GM23338 (cell line): ENCODE data around the gene RORB. TPM values are rescaled to one million over a fixed set of nuclear protein-coding genes. Genes with fewer than 3 reads are reported as not detected.

Source experiments
- ATAC-seq: fragments of 200-7000 bp; cut with Tn5 transposase; 3 replicates; pipeline ENCODE4 v1.9.1; 2020
- DNase-seq: peaks from one replicate; pipeline ENCODE4 v3.0.0-alpha.2; 2015; ENCODE audit warnings: low spot score
- H2AFZ ChIP-seq: fragments of 200-600 bp; sonication (generic); 2 replicates; pipeline ENCODE4 v1.8.0; 2016; ENCODE audit warnings: antibody characterized with exemption, mild to moderate bottlenecking, moderate library complexity
- H3F3A ChIP-seq: fragments of 200-600 bp; sonication (generic); replicated peaks from 2 replicates; pipeline ENCODE4 v1.8.0; 2017; ENCODE audit warnings: antibody characterized with exemption, mixed run types, low read depth
- H3K27ac ChIP-seq: fragments of 200-600 bp; sonication (generic); 2 replicates; pipeline ENCODE4 v1.6.1; 2016; ENCODE audit warnings: low read depth
- H3K27me3 ChIP-seq: fragments of 200-600 bp; sonication (generic); 2 replicates; pipeline ENCODE4 v1.8.0; 2016; ENCODE audit warnings: mild to moderate bottlenecking, mixed run types, moderate library complexity; ENCODE audit not compliant: insufficient read depth
- H3K36me3 ChIP-seq: fragments of 200-600 bp; sonication (generic); 2 replicates; pipeline ENCODE4 v1.8.0; 2016; ENCODE audit warnings: mild to moderate bottlenecking; ENCODE audit not compliant: insufficient read depth
- H3K4me1 ChIP-seq: fragments of 200-600 bp; sonication (generic); 2 replicates; pipeline ENCODE4 v1.8.0; 2016; ENCODE audit warnings: mild to moderate bottlenecking, moderate library complexity; ENCODE audit not compliant: insufficient read depth
- H3K4me2 ChIP-seq: fragments of 200-600 bp; sonication (generic); 2 replicates; pipeline ENCODE4 v1.7.1; 2017; ENCODE audit warnings: mixed run types
- H3K4me3 ChIP-seq: fragments of 200-600 bp; sonication (generic); 2 replicates; pipeline ENCODE4 v1.6.1; 2016; ENCODE audit warnings: mixed run types
- H3K79me2 ChIP-seq: fragments of 200-600 bp; sonication (generic); replicated peaks from 2 replicates; pipeline ENCODE4 v1.8.0; 2017; ENCODE audit warnings: mild to moderate bottlenecking; ENCODE audit not compliant: insufficient read depth
- H3K9me2 ChIP-seq: fragments of 200-600 bp; sonication (generic); 2 replicates; pipeline ENCODE4 v1.8.0; 2017; ENCODE audit not compliant: insufficient read depth
- H4K20me1 ChIP-seq: fragments of 200-600 bp; sonication (generic); replicated peaks from 2 replicates; pipeline ENCODE4 v1.8.0; 2017; ENCODE audit warnings: mild to moderate bottlenecking; ENCODE audit not compliant: insufficient read depth
- H3K27ac Mint-ChIP-seq: 2 replicates; pipeline ENCODE4 v1.8.0; 2020; ENCODE audit warnings: inconsistent platforms, mild to moderate bottlenecking, moderate library complexity, mixed read lengths
- H3K27me3 Mint-ChIP-seq: 3 replicates; pipeline ENCODE4 v1.8.0; 2022; ENCODE audit warnings: low read depth, mild to moderate bottlenecking, moderate library complexity, mixed read lengths, inconsistent platforms; ENCODE audit not compliant: insufficient read depth, poor library complexity
- H3K36me3 Mint-ChIP-seq: 3 replicates; pipeline ENCODE4 v1.8.0; 2021; ENCODE audit warnings: low read depth, mild to moderate bottlenecking, inconsistent platforms, moderate library complexity, mixed read lengths
- H3K4me1 Mint-ChIP-seq: 3 replicates; pipeline ENCODE4 v1.8.0; 2020; ENCODE audit warnings: mild to moderate bottlenecking, inconsistent platforms, mixed read lengths
- H3K4me3 Mint-ChIP-seq: 3 replicates; pipeline ENCODE4 v1.8.0; 2021; ENCODE audit warnings: moderate library complexity, mild to moderate bottlenecking, inconsistent platforms, mixed read lengths
- H3K9me3 Mint-ChIP-seq: 3 replicates; pipeline ENCODE4 v1.8.0; 2020; ENCODE audit warnings: moderate library complexity, mild to moderate bottlenecking, inconsistent platforms, mixed read lengths
- CREB1 ChIP-seq: fragments of 250-450 bp; sonication (Bioruptor Pico); IDR thresholded peaks from 2 replicates; pipeline ENCODE4 v1.5.0; 2020; ENCODE audit warnings: low read depth, mild to moderate bottlenecking, moderate library complexity
- CTCF ChIP-seq, 2 experiments: fragments of 200-600 bp in 1 of 2; sonication (generic) in 1 of 2; conservative IDR thresholded peaks; 2 replicates each; pipeline versions ENCODE4 v1.5.1 to v1.6.1; 2016 to 2017; ENCODE audit warnings: antibody characterized with exemption in 2 of 2, low read depth in 2 of 2, mild to moderate bottlenecking in 2 of 2, moderate library complexity in 1 of 2
- EZH2 ChIP-seq: fragments of 200-600 bp; sonication (generic); IDR thresholded peaks from one replicate; pipeline ENCODE4 v1.8.0; 2017; ENCODE audit warnings: antibody characterized with exemption, mild to moderate bottlenecking, low read depth; ENCODE audit not compliant: unreplicated experiment
- EZH2phosphoT487 ChIP-seq: fragments of 200-600 bp; sonication (generic); IDR thresholded peaks from one replicate; pipeline ENCODE4 v1.8.1; 2018; ENCODE audit warnings: antibody characterized with exemption; ENCODE audit not compliant: unreplicated experiment
- POLR2AphosphoS5 ChIP-seq: IDR thresholded peaks from 2 replicates; pipeline ENCODE4 v1.6.1; 2016; ENCODE audit warnings: antibody characterized with exemption, low read depth
- ZNF114 ChIP-seq: fragments of 250-450 bp; sonication (Bioruptor Pico); IDR thresholded peaks from 2 replicates; pipeline ENCODE4 v1.5.0; 2020; ENCODE audit warnings: mild to moderate bottlenecking, moderate library complexity
- ZNF331 ChIP-seq: fragments of 250-450 bp; sonication (Bioruptor Pico); IDR thresholded peaks from 2 replicates; pipeline ENCODE4 v1.5.0; 2020; ENCODE audit warnings: low read depth, mild to moderate bottlenecking, moderate library complexity
- ZNF462 ChIP-seq: fragments of 250-450 bp; sonication (Bioruptor Pico); IDR thresholded peaks from 2 replicates; pipeline ENCODE4 v1.5.0; 2020; ENCODE audit warnings: mild to moderate bottlenecking, moderate library complexity
- polyA plus RNA-seq: library from polyadenylated mRNA; unstranded; fragments of >200 nt; fragmentation: Nextera tagmentation; extraction: Ambion mirVana; gene quantifications from 2 replicates; pipeline ENCODE4 v1.2.1, GENCODE V29; 2016
- total RNA-seq: library from RNA; depleted of rRNA; stranded (reverse); fragments of >200 nt; shearing (Covaris generic); gene quantifications from 2 replicates; pipeline ENCODE4 v1.2.3, GENCODE V29; 2014
- TF ChIP-seq, protein P1 (sequence below): IDR thresholded peaks from one replicate; pipeline ENCODE4 v1.6.1; 2018; ENCODE audit warnings: antibody characterized with exemption; ENCODE audit not compliant: unreplicated experiment
- TF ChIP-seq, protein P2 (sequence below): IDR thresholded peaks from 2 replicates; pipeline ENCODE4 v1.6.1; 2016; ENCODE audit warnings: antibody characterized with exemption

RORB gene
- total and polyA plus RNA-seq, 2 experiments from 2014 or later, result 1.2 to 4.5 TPM

DNA sequence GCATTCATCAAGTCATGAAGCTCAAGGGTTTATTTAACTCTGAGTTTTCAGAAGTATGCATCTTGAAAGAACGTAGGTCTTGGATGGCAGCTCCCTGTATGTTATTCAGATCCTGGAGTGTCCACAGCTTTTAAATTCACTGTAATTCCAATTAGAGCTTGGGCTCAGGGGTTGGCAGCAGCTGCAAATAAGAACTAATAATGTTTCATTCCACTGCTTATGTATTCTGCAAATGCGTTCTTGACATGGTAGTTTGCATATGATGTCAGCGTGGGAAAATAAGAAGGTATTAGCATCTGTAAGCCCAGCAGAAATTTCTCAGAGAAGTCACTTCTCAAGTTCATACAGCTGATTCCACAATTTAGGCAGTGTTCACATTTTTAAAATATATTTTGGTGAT lies 58.4 kb downstream of the RORB start:
- H3K4me3 ChIP-seq, result no peak overlapping the region
- H3F3A ChIP-seq, result no peaks in the 10 kb centered on the region
- Mint-ChIP-seq H3K27me3 (no peaks in the 10 kb centered on the region), H3K9me3 (no peaks in the 10 kb centered on the region), H3K4me3 (no peak overlapping the region), H3K27ac (no peak overlapping the region), H3K36me3 (no peaks in the 10 kb centered on the region), H3K4me1 (peaks cover 20% of the 10 kb centered on the region)
- no peak for TF ChIP-seq EZH2
- no peak for TF ChIP-seq ZNF462 (CRISPR knock-in tag)
- TF ChIP-seq ZNF331 (CRISPR knock-in tag), result no peak
- no peak for TF ChIP-seq ZNF114
- TF ChIP-seq POLR2AphosphoS5, result no peak
- H3K36me3 ChIP-seq, result no peaks in the 10 kb centered on the region
- H4K20me1 ChIP-seq, result no peaks in the 10 kb centered on the region
- no peaks in the 10 kb centered on the region for H3K27me3 ChIP-seq
- no peak overlapping the region for H3K27ac ChIP-seq
- H2AFZ ChIP-seq, result no peak overlapping the region
- ATAC-seq, result no peak
- H3K79me2 ChIP-seq, result no peaks in the 10 kb centered on the region
- DNase-seq, result no peak
- 0 out of 2 replicates have a peak, but pooled peaks cover 4% of the 10 kb centered on the region for H3K4me1 ChIP-seq
- no peak overlapping the region for H3K4me2 ChIP-seq
- H3K9me2 ChIP-seq, result no peaks in the 10 kb centered on the region

- Histone ChIP-seq H3K27me3 (no peaks in the 10 kb centered on the region), H3K36me3 (no peaks in the 10 kb centered on the region), H3K4me3 (no peak overlapping the region), H3K27ac (no peak overlapping the region), H2AFZ (no peak overlapping the region), H3K4me1 (0 out of 2 replicates have a peak, but pooled peaks cover 4% of the 10 kb centered on the region), H3F3A (no peaks in the 10 kb centered on the region), H3K4me2 (no peak overlapping the region), H4K20me1 (no peaks in the 10 kb centered on the region), H3K9me2 (no peaks in the 10 kb centered on the region), H3K79me2 (no peaks in the 10 kb centered on the region)
- Mint-ChIP-seq H3K27me3 (no peaks in the 10 kb centered on the region), H3K4me3 (no peak overlapping the region), H3K36me3 (no peaks in the 10 kb centered on the region), H3K9me3 (no peaks in the 10 kb centered on the region), H3K27ac (no peak overlapping the region), H3K4me1 (peaks cover 20% of the 10 kb centered on the region)
- ATAC-seq (no peak), DNase-seq (no peak)
- no peak for TF ChIP-seq CTCF (conservative IDR thresholded peaks at IDR 0.05; ENCODE audit: low read depth in 2 of 2)
- TF ChIP-seq ZNF331 (CRISPR knock-in tag), result no peak
- TF ChIP-seq, protein P1, sequence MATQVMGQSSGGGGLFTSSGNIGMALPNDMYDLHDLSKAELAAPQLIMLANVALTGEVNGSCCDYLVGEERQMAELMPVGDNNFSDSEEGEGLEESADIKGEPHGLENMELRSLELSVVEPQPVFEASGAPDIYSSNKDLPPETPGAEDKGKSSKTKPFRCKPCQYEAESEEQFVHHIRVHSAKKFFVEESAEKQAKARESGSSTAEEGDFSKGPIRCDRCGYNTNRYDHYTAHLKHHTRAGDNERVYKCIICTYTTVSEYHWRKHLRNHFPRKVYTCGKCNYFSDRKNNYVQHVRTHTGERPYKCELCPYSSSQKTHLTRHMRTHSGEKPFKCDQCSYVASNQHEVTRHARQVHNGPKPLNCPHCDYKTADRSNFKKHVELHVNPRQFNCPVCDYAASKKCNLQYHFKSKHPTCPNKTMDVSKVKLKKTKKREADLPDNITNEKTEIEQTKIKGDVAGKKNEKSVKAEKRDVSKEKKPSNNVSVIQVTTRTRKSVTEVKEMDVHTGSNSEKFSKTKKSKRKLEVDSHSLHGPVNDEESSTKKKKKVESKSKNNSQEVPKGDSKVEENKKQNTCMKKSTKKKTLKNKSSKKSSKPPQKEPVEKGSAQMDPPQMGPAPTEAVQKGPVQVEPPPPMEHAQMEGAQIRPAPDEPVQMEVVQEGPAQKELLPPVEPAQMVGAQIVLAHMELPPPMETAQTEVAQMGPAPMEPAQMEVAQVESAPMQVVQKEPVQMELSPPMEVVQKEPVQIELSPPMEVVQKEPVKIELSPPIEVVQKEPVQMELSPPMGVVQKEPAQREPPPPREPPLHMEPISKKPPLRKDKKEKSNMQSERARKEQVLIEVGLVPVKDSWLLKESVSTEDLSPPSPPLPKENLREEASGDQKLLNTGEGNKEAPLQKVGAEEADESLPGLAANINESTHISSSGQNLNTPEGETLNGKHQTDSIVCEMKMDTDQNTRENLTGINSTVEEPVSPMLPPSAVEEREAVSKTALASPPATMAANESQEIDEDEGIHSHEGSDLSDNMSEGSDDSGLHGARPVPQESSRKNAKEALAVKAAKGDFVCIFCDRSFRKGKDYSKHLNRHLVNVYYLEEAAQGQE, result no peak
- no peak for TF ChIP-seq CREB1 (CRISPR knock-in tag)
- no peak for TF ChIP-seq EZH2phosphoT487
- TF ChIP-seq, protein P2, sequence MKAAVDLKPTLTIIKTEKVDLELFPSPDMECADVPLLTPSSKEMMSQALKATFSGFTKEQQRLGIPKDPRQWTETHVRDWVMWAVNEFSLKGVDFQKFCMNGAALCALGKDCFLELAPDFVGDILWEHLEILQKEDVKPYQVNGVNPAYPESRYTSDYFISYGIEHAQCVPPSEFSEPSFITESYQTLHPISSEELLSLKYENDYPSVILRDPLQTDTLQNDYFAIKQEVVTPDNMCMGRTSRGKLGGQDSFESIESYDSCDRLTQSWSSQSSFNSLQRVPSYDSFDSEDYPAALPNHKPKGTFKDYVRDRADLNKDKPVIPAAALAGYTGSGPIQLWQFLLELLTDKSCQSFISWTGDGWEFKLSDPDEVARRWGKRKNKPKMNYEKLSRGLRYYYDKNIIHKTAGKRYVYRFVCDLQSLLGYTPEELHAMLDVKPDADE, result no peak
Measured at GRCh38 chr9:74556685-74557084, 59.5 kb downstream of the RORB start.
